HUDEP-2 (cell line): ENCODE measurements around the gene RERE.

ENCODE experiments used
- DNase-seq, 76 experiments: peaks; one replicate each; lab custom pipeline; 2025; ENCODE audit not compliant: unreplicated experiment in 76 of 76; lab: John Stamatoyannopoulos, UW

RERE gene

DNA sequence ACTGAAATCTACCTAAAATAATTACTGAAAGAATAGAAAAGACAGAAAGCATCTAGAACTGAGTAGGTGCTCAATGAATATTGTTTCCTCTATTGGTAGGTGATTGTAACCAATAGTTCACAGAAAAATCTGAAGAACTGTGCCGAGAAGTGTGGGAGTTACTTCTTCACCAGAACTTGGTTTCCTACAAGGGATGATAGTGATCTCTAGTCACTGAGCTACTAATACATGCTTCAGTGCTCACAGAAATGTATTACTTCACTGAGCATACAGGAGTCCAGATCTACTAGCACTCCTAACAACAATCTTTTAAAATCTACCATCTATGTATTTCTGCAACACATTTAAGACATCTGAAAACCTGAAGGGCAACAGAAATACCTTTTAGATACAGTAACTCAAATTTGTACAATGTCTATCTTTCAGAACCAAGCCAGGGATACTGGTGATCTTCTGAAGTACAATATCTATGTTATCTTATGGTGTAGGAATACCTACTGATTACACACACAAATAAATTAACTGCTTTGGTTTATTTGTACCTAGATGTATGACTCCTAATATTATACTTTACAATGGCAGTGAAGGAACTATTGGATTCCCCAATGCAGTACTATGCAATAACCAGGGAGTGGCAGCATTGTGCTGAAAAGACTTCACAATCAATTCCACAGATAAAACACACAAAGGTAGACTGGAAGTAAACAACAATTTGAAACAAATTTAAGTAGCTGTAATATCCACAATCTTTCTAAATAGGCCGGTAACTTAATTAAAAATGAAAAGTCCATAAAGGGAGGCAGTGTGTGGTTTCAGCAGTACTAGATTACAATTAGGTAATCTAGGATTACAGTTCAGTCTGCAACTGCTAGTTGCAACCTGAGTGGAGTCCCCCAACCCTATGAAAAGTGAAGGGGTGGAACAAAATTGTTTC lies 256.6 kb downstream of the RERE start:
- DNase-seq: peak in 16 of 76 experiments; percentile 14 to 44 (median 24)

DNA sequence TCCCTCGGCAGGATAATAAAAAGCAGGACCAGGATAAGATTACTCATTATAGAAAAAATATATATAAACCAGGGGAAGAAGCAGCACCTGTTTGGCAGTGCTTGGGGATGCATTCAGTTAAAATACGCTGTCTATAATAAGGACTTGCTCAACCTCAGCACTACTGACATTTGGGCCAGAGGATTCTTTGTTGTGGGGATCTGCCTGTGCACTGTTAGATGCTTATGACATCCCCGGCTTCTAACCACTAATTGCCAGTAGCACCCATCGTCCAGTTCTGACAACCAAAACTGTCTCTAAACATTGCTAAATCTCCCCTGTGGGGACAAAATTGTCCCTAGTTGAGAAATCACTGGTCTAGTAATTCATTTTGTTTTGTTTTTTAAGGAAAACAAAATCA lies 257.4 kb downstream of the RERE start:
- no peak for DNase-seq

DNA sequence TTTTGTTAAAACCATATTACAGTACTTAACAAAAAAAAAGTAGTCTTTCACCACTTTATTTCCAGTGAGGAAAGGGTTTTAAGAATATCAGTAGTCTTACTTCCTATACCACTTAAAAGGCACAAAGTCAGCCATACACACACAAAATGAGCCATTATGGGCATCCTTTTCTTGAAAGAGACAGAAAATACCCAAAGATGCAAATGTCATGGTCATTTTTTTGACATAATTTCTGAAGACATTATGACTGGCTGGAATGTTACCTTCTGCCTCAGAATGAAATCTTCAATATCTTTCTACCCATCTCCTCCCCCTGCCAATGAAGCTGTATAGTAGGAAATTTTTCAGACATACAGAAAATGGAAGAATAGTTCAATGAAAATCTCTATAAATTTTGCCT lies 261.9 kb downstream of the RERE start:
- no peak for DNase-seq

DNA sequence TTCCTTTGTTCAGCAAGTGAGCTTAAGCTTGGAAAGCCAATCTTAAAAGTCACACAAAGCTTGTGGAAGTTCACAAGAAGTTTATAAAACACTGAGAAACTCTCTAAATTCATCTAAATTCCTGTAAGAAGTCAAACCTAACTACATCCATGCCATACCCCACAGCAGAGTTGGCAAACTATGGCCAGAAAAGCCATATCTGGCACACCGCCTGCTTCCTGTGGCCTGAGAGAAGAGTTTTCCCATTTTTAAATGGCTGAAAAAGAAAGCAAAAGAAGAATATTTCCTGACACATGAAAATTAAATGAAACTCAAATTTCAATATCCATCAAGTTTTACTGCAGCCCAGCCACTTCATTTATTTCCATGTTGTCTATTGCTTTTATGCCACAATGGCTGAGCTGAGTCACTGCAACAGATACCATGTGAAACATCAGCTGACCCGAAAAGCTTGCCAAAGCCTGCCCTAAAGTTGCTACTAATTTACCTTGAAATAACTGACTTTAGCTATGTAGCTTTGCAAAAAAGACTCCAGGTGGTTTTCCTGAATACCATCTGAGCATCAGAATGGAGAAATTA lies 262.4 kb downstream of the RERE start:
- peak in 29 of 76 experiments; percentile 5 to 53 (median 19) for DNase-seq

DNA sequence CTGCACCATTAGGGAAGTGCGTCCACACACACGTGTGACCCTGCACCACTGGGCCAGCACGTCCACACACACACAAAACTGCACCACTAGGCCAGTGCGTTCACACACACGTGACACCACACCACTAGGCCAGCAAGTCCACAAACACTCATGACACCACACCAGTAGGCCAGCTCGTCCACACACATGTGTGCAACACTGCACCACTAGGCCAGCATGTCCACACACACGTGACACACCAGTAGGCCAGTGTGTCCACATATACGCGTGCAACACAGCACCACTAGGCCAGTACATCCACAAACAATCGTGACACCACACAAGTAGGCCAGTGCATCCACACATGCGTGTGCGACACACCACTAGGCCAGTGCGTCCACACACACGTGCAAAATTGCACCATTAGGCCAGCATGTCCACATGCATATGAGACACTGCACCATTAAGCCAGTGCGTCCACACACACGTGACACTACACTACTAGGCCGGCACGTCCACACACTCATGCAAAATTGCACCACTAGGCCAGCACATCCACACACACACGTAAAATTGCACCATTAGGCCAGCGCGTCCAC lies 264.5 kb downstream of the RERE start:
- no peak for DNase-seq

DNA sequence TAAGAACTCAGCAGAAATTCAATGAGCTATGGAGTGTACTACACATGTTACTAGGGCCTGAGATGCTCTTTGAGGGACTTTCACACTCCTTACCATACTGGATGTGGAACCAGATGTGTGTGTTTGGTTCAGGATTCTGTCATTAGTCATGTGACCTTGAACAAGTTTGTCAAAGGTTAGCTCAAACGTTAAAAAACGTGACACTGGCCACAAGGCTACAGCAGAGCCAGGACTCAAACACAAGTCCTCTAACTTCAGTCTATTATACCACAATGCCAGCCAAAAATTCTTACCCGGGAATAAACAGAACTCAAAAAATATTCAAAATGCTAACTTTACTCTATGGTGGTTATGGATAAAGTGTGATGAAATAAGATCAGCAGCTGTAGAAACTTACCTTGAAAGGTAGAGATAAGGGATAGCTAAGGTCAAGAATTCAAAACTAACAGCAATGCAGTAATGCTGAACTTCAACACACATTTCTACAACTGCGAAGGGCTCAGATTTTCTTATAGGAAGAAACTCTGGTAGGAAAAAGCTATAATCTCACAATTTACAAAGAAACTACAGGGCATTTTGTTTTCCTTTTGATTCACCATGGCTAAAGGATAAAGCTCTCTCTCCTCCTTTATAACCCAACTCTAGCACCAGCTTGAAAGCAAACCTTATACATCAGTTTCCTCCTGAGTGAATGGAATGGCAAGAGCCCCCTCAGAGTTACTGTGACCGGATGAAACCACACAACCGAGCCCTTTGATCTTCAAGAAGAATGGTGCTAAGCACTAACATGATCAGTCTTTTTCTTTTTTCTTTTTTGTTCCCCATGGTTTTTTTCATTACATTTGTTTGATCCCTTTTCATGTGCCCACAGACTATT lies 265.6 kb downstream of the RERE start:
- no peak for DNase-seq

DNA sequence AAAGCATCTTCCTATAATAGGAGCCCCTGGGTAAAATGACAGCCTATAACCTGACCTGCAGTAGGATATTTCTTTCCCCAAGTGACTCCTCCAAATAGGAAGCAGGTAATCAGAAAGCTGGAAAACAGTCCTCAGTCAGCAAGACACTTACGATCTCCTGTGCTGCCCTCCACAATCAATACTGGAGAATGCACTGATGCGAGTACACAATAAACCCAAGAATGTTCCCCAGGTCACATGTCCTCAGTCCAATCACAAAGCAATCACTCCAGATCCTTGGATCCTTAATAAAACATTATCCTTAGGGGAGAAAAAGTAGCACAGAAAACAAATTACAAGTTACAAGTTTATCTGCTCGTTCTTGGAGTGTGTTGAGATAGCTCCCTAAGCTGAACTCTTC lies 266.4 kb downstream of the RERE start:
- no peak for DNase-seq

DNA sequence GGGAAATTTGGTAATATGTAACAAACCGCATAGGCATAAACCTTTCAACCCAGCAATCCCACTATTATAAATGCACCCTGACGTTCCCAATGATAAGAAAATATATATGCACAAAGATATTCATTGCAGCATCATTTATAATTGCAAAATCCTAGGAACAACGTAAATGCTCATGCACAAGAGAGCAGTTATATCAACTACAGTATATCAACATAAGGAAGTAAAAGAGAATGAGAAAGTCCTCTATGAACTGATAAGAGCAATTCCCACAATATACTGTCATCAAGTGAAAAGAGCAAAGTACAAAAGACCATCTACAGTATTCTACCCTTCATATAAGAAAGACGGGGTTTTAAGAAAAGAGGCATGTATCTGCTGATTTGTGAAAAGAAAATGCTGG lies 269.6 kb downstream of the RERE start:
- no peak for DNase-seq

DNA sequence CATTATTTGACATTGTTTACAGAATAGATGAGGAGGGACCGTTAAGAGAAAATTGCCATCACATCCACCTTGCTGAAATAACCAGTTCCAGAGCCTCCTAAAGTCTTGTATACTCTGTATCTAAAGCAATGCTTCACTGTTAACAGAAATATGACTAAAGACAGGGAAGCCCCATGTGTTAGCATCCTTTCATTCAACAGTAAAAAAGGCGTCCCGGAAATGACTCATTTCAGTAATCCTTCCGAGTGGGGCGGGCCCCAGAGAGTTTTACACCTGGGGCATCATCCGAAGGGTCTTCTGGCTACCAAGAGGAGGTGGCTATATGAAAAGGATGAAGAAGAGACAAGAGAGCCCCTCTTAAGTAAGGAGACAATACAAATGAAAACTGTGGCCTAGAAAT lies 272.4 kb downstream of the RERE start:
- no peak for DNase-seq

DNA sequence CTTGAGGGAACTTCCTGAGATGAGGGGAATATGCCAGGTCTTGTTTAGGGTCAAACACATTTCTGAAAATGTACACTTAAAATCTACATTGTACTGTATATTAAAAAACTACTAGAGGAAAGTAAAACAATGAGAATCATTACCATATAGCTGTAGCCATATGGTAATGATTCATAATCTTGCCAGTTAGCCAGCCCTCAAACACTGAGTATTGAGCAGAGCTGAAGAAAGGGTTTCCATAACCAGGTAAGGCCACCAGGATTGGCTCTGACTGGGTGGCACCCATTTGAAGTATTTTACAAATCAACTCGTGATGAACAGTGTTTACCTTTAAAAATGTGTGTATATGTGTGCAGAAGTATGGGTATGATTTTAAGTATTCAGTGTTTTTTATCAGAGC lies 272.8 kb downstream of the RERE start:
- no peak for DNase-seq

DNA sequence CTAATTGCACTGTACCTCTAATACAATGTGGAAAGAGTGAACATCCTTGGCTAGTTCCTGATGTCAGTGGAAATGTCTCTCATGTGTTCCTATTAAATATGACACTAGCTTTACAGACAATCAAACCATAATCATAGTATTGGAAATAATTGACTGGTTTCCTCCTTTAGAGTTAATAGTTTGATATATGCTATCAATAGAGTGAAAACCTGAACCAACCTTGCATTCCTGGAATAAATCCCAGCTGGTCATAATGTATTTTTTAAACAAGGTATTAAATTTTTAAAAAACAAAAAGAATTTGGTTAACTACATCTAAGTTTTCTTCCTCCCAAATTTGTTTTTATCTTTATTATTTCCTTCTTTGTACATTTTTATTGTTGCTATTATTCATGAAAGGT lies 273.5 kb downstream of the RERE start:
- no peak for DNase-seq

DNA sequence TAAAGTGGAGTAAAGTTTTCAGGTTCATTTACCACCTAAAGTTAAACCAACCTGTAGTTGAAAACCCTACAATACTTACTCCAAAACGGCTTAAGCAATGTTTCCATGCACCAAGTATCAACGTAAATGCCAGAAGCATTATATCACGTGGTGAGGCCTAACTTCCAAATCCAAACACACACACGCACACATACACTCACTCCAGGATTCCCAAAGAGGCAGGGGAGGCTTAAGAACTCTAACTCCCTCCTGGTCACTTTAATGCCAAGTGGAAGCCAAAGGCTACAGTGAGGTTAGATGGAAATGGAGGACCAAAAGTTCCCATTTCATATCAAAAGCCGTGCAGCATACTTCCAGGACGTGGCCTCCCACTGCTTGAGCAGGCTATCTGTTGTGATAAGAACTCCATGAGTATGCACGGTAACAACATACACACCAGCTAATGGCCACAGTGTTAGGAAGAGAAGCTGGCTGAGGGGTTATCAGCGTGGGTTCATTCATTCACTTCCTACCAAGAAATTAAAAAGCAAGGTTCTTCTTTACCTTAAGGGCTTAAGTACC lies 275.4 kb downstream of the RERE start:
- peak in 58 of 76 experiments; percentile 3 to 70 (median 31) for DNase-seq

DNA sequence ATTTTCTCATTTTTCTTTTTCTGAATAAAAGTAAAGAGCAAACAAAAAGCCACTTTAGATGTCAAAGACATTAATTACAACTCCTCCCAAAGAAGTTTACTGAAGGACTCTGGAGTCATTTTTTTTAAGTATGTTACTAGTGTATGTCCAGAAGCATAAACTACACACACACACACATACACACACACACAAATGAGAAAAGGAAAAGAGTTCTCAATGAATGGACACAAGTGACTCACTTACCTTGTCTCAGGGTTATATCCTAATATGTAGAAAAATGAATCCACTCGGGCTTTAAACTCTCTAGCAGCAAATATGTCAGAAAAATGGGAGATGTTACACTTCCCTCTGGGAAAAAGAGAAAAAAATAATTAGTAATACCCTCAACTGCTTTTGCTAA lies 276.5 kb downstream of the RERE start:
- DNase-seq: no peak

DNA sequence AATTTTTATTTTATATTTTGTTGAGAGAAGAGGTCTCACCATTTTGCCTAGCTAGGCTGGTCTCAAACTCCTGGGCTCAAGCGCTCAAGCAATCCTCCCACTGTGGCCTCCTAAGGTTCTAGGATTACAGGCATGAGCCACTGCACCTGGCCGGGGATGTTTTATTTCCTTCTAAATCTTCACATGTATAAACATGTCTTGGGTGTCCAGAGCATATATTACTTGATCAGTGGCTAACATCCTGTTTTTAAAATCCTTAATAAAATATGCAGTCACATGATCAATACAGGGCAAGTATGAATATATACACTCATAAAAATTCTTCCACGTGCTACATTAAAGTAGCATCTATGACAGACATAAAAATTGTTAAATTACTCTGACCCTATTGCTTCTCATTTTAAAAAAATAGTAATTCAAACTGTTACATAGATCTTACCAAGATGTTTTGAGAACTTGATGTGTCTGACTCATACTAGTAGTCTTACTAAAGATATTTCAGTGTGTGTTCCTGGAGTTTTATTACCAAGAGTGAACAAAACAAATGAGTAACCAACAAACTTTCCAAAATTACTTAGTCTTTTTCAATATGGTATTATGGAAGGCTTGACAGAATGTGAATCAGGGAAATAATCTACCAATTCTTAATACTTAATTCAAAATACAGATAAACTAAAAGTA lies 277.0 kb downstream of the RERE start:
- DNase-seq: no peak

DNA sequence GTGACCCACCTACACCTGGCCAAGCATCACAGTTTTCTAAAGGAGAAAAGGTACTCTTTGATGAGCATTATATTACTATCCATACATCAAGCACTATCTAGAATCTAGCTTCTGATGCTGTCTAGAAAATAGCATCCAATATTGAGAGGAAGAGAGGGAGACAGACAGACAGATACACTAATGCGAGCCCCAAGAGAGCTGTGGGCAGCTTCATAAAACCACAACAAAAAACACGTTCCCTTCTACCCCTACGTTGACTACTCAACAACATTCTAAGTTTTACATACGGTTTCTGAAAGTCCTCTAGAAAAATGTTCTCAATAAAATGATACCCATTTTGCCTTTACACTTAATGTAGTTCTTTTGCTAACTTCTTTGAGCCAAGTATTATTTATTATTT lies 277.8 kb downstream of the RERE start:
- no peak for DNase-seq

DNA sequence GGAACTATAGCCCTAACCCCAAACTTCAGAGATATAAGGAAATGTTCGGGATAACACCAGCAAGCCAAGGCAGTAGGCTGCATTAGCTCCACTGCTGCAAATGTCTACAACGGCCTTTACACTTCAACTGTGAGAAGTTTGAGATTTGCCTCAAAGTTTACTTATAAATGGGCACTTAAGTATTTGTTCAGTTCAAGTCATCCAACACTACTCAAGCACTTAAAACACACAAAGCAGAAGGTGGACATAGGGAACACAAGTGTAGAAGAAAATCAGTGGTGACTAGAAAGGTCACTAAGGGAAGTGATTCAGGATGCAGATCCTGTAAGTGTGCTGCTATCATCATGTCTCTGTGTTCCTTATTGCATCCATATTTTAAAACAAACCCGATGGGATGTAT lies 278.9 kb downstream of the RERE start:
- DNase-seq: no peak

DNA sequence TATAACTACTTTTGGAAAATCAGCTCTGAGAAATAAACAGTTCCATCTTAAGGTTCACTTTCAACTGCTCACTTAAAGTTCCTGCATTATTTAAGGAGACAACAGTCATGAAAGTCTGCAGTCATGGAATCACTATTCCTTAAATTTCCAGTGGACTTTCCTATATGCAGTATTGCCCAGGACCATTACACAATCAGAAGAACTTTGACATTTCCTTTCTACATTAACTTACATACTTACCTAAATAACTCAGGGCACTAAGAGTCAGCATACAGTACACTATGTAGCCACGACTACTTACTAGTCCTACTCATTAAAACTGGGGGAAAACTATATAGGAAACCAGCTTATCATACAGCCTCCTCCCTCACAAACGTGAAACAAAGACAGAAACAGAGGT lies 279.4 kb downstream of the RERE start:
- DNase-seq: no peak

DNA sequence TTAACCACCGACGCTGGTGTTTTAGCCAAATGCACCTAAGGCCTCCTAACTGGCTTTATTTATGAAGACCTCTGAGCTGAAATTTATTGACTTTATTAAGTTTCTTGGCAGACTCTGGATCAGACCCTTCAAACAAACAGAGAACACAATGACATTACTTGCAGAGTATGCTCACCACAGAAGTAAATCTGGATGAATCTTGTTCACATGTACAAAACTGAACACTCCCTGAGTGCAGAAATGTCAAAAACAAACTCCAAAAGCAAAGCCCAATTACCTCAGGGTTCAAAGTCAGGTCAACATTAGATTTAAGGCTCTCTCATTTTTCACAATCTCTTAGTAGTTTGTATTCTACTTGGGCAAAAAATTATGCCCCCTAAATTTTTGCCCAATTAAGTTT lies 280.9 kb downstream of the RERE start:
- no peak for DNase-seq

DNA sequence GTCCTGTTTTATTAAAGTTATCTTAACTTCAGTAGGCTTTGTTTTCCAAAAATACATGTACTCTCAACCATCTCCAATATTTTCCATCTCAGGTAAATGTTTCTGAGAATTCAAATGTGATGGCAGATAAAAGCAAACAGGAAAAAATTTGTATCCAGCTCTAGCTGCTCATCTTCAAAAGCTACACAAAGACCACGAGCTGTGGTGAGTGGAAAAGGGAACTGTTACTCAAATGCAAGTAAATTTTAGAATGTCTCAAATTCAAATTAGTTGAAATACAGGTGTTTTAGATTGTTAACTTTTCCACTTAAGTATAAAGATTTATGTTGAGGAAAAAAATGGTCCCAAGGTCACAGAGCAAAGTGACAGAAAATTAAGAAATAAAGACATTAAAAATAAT lies 283.5 kb downstream of the RERE start:
- no peak for DNase-seq

DNA sequence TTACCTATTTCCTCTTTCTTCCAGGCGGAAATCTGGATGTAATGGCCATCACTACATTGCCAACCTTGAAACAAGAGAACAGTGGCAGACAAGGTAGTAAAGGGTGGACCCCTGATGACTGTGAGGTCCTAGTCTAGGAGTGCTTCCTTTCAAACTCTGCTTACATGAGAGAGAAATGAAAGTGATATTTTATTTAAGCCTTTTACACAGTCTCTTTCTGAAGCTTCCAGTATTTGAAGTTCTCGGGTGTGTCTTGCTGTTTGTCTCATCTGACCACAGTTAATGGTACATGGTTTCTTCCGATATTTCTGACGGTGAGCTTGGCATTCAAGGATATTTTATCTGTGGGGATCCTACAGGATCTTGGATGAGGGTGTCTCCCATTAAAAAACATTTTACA lies 284.3 kb downstream of the RERE start:
- DNase-seq: no peak
